GM19035 (cell line): ENCODE data around the gene SPANXC.
"Not testable (repeated sequence)": the region's sequence is repeated elsewhere in the genome, so short reads cannot be mapped to it uniquely, and the experiment has no call there.

ENCODE experiments used
- ATAC-seq: cut with Tn5 transposase; IDR thresholded peaks from one replicate; pipeline ENCODE4 v1.9.1; 2021; ENCODE audit not compliant: unreplicated experiment

The SPANXC gene, protein sequence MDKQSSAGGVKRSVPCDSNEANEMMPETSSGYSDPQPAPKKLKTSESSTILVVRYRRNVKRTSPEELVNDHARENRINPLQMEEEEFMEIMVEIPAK

DNA sequence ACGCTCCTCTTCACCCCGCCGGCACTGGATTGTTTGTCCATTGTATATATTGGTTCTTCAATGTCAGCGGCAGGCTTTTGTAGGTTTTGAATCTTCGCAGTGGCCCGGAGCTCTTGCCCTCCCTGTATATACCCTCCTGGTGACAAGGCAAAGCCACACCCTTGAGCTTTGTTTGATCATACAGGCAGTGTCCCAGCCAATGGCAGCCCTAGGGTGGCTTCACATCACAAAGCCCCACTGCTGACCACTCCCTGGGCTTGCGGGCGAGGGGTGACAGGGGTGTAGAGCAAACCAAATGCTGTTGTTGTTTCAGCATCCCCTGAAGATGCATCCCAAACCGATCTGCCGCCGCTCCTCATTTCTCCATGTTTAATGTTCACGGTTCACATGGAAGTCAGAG is at the start of gene SPANXC:
Gene SPANXC (minus strand): TSS at position 101 of the 400 bp plus-strand sequence. CDS start 60 bp downstream, at position 41.
- not testable (repeated sequence) for ATAC-seq

DNA sequence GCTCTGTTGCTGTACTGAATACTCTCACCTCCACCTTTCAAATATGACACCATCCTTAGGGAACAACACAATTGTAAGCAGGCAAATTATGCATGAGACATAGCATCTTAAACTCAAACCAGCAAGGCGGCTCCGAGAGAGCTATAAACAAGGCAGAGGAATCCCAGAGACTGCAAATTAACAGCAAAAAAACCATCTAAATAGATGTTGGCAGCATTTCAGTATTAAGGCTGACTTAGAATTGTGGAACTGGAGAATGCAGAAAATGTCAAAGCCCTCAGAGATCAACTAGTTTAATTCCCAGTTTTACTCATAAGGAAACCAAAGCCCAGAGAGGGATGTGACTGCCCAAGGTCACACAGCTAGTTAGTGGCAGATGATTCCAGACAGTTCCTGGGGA is 37.2 kb upstream of the SPANXC start:
- no peak for ATAC-seq

DNA sequence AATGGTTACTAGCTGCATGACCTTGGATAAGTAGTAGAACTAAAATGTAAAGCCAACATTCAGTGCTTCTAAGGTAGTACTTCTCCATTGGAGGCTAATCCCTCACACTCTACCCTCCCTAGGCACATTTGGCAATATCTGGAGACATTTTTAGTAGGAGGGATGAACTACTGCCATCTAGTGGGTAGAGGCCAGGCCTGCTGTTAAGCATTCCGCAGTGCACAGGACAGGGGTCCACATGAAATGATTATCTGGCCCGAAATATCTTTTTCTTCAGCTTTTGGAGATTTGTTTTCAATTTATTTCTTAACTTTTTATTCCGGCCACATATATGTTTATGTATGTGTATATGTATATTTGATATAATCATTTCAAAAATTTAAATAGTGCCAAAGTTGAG is 36.0 kb upstream of the SPANXC start:
- ATAC-seq = no peak

DNA sequence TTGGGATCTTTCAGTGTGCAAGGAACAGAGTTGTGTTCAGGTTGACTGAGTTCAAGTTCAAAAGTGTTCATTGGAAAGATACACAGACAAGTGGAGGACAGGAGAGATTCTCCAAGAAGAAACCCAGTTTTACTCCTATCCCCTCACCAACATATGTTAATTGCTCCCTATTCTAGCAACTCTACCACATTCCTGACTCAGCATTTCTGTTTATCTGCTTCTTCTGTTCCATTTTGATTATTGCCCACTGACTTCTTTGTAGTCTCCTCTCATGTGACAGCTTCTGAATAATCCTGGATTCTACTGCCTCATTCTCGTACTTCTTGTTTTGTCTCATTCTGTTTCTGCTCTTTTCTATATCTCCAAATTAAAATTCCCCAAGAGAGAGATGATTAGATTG is 15.8 kb upstream of the SPANXC start:
- ATAC-seq = no peak

DNA sequence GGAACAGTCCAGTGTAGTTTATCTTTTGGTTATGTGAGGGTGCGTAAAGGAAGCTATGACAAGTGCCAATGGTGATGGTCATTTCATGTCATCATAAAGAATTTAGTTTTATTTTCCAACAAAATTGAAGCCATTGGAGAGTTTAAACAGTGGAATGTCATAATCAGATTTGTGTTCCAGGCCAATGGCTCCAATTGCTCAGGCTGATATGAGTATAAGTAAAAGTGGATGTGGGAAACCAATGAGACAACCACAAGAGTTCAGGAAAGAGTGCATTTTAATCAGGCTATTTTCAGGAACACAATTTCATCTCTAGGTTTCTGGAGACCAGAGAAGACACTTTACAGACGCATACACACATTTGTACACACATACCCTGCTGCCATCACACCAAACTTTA is 20.7 kb downstream of the SPANXC start:
- no peak for ATAC-seq

DNA sequence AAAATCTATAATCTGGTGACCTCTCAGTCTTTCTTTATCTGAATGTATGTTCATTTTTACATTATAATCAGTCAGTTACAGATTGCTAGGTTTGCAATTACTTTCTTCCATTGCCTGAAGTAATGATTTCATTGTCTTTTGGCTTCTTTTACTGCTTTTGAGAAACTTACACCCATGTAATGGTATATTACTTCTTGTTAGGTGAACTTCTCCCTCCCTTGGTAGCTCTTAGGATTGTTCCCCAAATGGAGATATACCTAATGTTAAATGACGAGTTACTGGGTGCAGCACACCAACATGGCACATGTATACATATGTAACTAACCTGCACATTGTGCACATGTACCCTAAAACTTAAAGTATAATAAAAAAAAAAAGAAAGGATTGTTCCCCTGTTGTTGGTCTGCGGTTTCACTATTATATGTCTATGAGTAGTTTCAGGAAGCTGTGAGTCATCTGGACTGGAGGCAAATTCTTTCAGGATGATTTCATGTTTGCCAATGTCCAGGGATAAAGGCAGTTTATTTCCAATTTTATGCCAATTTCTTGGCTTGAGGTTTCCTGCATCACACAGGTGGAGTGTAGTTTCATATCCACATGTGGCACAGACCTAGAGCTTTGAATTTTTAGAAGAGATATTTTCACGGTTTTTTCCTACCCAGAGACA is 21.8 kb downstream of the SPANXC start:
- ATAC-seq = no peak

DNA sequence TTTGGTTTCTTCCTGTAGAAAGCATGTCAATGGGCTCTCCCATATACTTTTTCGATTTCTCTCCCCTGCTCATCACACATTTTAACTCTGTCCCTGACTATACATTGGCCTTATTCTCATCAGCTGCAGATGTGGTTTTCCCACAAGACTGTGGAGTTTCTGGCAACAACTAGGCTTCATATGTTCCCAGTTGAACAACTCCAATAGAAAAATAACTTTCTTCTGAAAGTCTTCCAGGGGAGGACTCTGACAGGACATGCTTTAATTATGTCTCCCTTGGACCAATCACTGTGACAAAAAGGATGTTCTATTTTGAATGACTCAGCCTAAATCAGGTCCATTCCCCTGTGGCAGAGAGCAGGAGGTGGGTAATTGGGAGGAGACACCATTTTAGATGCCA is 28.1 kb downstream of the SPANXC start:
- no peak for ATAC-seq

DNA sequence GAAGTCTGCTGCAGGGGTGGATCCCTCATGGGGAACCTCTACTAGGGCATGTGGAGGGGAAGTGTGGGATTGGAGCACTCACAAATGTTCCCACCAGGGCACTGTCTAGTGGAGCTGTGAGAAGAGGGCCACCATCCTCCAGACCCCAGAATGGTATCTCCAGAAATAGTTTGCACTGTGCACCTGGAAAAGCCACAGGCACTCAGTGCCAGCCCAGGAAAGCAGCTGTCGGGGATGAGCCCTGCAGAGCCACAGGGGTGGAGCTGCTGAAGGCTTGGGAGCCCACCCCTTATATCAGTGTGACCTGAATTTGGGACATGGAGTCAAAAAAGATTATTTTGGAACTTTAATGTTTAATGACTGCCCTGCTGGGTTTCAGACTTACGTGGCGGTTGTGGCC is 40.4 kb downstream of the SPANXC start:
- ATAC-seq = no peak
